H9 (cell line): ENCODE data around the gene ADGRF1. TPM values are rescaled to one million over a fixed set of nuclear protein-coding genes. Genes with fewer than 3 reads are reported as not detected.

ENCODE experiments used
- DNase-seq: peaks from one replicate; pipeline ENCODE4 v3.0.0-alpha.2; 2017
- H2AFZ ChIP-seq: one replicate; pipeline ENCODE4 v1.6.1; 2013; ENCODE audit warnings: mild to moderate bottlenecking, low read length, control low read depth, moderate library complexity
- H2AK5ac ChIP-seq: 2 replicates; pipeline ENCODE4 v1.6.1; 2013; ENCODE audit warnings: low read length, control low read depth, mixed read lengths; ENCODE audit not compliant: insufficient read length
- H2BK120ac ChIP-seq: one replicate; pipeline ENCODE4 v1.6.1; 2013; ENCODE audit warnings: low read depth, mild to moderate bottlenecking, low read length, control low read depth, inconsistent platforms; ENCODE audit not compliant: poor library complexity, severe bottlenecking
- H2BK12ac ChIP-seq: 2 replicates; pipeline ENCODE4 v1.6.1; 2013; ENCODE audit warnings: low read length, control low read depth, mixed read lengths, low read depth; ENCODE audit not compliant: insufficient read length
- H2BK15ac ChIP-seq: 2 replicates; pipeline ENCODE4 v1.6.1; 2013; ENCODE audit warnings: low read depth, low read length, control low read depth
- H2BK20ac ChIP-seq: one replicate; pipeline ENCODE4 v1.6.1; 2013; ENCODE audit warnings: low read depth, mild to moderate bottlenecking, low read length, control low read depth, inconsistent platforms; ENCODE audit not compliant: poor library complexity, severe bottlenecking
- H2BK5ac ChIP-seq: 2 replicates; pipeline ENCODE4 v1.6.1; 2013; ENCODE audit warnings: low read length, control low read depth, mixed read lengths; ENCODE audit not compliant: insufficient read length
- H3K14ac ChIP-seq: 2 replicates; pipeline ENCODE4 v1.6.1; 2013; ENCODE audit warnings: low read length, control low read depth; ENCODE audit not compliant: insufficient read depth
- H3K18ac ChIP-seq: 2 replicates; pipeline ENCODE4 v1.6.1; 2013; ENCODE audit warnings: low read depth, mild to moderate bottlenecking, mixed read lengths, low read length, control low read depth; ENCODE audit not compliant: insufficient read length
- H3K23ac ChIP-seq: 2 replicates; pipeline ENCODE4 v1.6.1; 2013; ENCODE audit warnings: low read length, control low read depth, mixed read lengths, low read depth; ENCODE audit not compliant: insufficient read length
- H3K23me2 ChIP-seq: 2 replicates; pipeline ENCODE4 v1.6.1; 2013; ENCODE audit warnings: low read depth, mild to moderate bottlenecking, mixed read lengths, low read length, control low read depth; ENCODE audit not compliant: insufficient read length, poor library complexity, severe bottlenecking
- H3K27ac ChIP-seq: 2 replicates; pipeline ENCODE4 v1.5.1; 2013; ENCODE audit warnings: low read length, control low read depth, mixed read lengths, low read depth; ENCODE audit not compliant: insufficient read length
- H3K27me3 ChIP-seq: 2 replicates; pipeline ENCODE4 v1.6.1; 2013; ENCODE audit warnings: low read length, control low read depth, inconsistent platforms; ENCODE audit not compliant: insufficient read depth
- H3K4ac ChIP-seq: 2 replicates; pipeline ENCODE4 v1.6.1; 2013; ENCODE audit warnings: low read depth, mild to moderate bottlenecking, control low read depth, inconsistent platforms, low read length, moderate library complexity
- H3K4me1 ChIP-seq: 2 replicates; pipeline ENCODE4 v1.6.1; 2013; ENCODE audit warnings: low read length, control low read depth, inconsistent platforms; ENCODE audit not compliant: insufficient read depth
- H3K4me2 ChIP-seq: 2 replicates; pipeline ENCODE4 v1.6.1; 2013; ENCODE audit warnings: low read length, control low read depth, mixed read lengths; ENCODE audit not compliant: insufficient read length, insufficient read depth
- H3K56ac ChIP-seq: 2 replicates; pipeline ENCODE4 v1.6.1; 2013; ENCODE audit warnings: low read depth, mild to moderate bottlenecking, mixed read lengths, low read length, control low read depth; ENCODE audit not compliant: insufficient read length
- H3K79me1 ChIP-seq: 2 replicates; pipeline ENCODE4 v1.6.1; 2013; ENCODE audit warnings: low read depth, mild to moderate bottlenecking, moderate library complexity, low read length, control low read depth, inconsistent platforms; ENCODE audit not compliant: insufficient read depth, poor library complexity, severe bottlenecking
- H3K79me2 ChIP-seq: 2 replicates; pipeline ENCODE4 v1.6.1; 2013; ENCODE audit warnings: low read length, control low read depth, inconsistent platforms; ENCODE audit not compliant: insufficient read depth
- H3K9ac ChIP-seq: 2 replicates; pipeline ENCODE4 v1.6.1; 2013; ENCODE audit warnings: low read length, control low read depth, mixed read lengths; ENCODE audit not compliant: insufficient read length; ENCODE audit errors: extremely low read depth
- H3K9me3 ChIP-seq: one replicate; pipeline ENCODE4 v1.6.1; 2013; ENCODE audit warnings: low read depth, low read length, inconsistent platforms; ENCODE audit not compliant: control insufficient read depth
- H3T11ph ChIP-seq: one replicate; pipeline ENCODE4 v1.6.1; 2013; ENCODE audit warnings: mild to moderate bottlenecking, low read length, control low read depth, inconsistent platforms
- H4K20me1 ChIP-seq: one replicate; pipeline ENCODE4 v1.6.1; 2013; ENCODE audit not compliant: control insufficient read depth, insufficient read length, insufficient read depth
- H4K5ac ChIP-seq: 2 replicates; pipeline ENCODE4 v1.6.1; 2013; ENCODE audit warnings: low read depth, mild to moderate bottlenecking, mixed read lengths, low read length, control low read depth; ENCODE audit not compliant: insufficient read length
- H4K8ac ChIP-seq: replicated peaks from 2 replicates; pipeline ENCODE4 v1.6.1; 2013; ENCODE audit warnings: low read length, control low read depth, mixed read lengths, low read depth; ENCODE audit not compliant: insufficient read length
- H4K91ac ChIP-seq: 2 replicates; pipeline ENCODE4 v1.6.1; 2013; ENCODE audit warnings: low read depth, mild to moderate bottlenecking, moderate library complexity, mixed read lengths, low read length, control low read depth; ENCODE audit not compliant: insufficient read length
- H3K27ac Mint-ChIP-seq, 3 experiments: 2 replicates in 2 of 3; 3 replicates in 1 of 3; pipeline ENCODE4 v1.8.0; 2020 to 2021; ENCODE audit warnings: mixed read lengths in 3 of 3, mild to moderate bottlenecking in 1 of 3, moderate library complexity in 1 of 3
- H3K27me3 Mint-ChIP-seq: 2 replicates; pipeline ENCODE4 v1.8.0; 2021; ENCODE audit warnings: low read depth, mild to moderate bottlenecking, moderate library complexity, mixed read lengths
- H3K36me3 Mint-ChIP-seq, 3 experiments: 2 replicates in 2 of 3; 3 replicates in 1 of 3; pipeline ENCODE4 v1.8.0; 2020 to 2021; ENCODE audit warnings: low read depth in 3 of 3, mixed read lengths in 3 of 3; ENCODE audit not compliant: insufficient read depth in 1 of 3
- H3K4me1 Mint-ChIP-seq, 2 experiments: 2 replicates each; pipeline ENCODE4 v1.8.0; 2020; ENCODE audit warnings: mixed read lengths in 2 of 2
- H3K4me3 Mint-ChIP-seq, 2 experiments: 2 replicates in 1 of 2; 3 replicates in 1 of 2; pipeline ENCODE4 v1.8.0; 2020 to 2021; ENCODE audit warnings: mild to moderate bottlenecking in 2 of 2, mixed read lengths in 2 of 2, moderate library complexity in 1 of 2
- H3K9me3 Mint-ChIP-seq, 2 experiments: 2 replicates in 1 of 2; 3 replicates in 1 of 2; pipeline ENCODE4 v1.8.0; 2020; ENCODE audit warnings: mild to moderate bottlenecking in 2 of 2, mixed read lengths in 2 of 2, moderate library complexity in 1 of 2
- CTCF ChIP-seq: fragments of 200-600 bp; sonication (generic); conservative IDR thresholded peaks from 3 replicates; pipeline ENCODE4 v1.8.0; 2021; ENCODE audit warnings: antibody characterized with exemption, mild to moderate bottlenecking
- WGBS: extraction: QIAGEN DNeasy Blood & Tissue Kit; methylation state at CpG from one replicate; pipeline ENCODE4 v1.1.7; 2013; ENCODE audit warnings: missing lambda C conversion rate, low lambda C conversion rate, mixed read lengths; ENCODE audit not compliant: insufficient read length; ENCODE audit errors: extremely low coverage; 5-methylcytosine and 5-hydroxymethylcytosine counted together
- total RNA-seq: library from RNA; stranded (reverse); gene quantifications from 2 replicates; pipeline ENCODE4 v1.2.1, GENCODE V29; 2021

ADGRF1 gene
- total RNA-seq, 1 experiment from 2014 or later: not detected

DNA sequence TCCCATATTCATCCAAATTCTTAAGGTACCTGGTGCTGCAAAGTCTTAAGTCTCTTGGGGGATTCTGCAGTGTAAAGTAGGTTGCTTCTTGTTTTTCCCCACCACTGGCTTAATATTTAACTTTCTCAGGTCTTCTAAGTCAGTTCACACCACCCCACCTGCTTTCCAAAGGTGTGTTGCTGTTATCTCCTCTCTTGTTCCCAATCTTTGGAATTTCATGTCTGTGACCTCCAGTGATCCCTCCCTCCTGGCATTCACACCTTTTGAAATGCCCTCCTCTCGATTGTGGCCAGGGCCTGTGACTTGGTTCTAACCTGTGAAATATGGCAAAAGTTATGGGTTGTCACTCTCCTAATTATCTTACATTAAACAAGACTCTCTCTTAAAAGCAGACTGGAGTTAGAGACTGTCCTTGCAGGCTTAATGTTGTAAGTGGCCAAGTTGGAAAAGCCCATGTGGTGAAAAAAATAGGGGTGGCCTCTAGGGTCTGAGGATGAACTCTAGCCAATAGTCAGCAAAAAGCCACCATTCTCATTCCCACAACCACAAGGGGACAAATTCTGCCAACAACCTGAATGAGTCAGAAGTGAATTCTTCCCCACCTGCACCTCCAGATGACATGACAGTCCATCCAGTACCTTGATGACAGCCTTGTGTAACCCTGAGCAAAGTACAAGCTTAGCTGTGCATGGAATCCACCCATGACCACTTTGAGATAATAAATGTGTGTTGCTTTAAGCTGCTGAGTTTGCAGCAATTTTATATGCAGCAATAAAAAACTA is 45.1 kb downstream of the ADGRF1 start:
- no peaks in the 10 kb centered on the region for H3K4me1 Mint-ChIP-seq
- Histone ChIP-seq H3K4ac (no peak overlapping the region), H3T11ph (no peak overlapping the region), H2BK20ac (no peak overlapping the region), H3K9ac (no peak overlapping the region), H3K79me2 (no peaks in the 10 kb centered on the region), H4K8ac (no peak overlapping the region), H3K79me1 (no peaks in the 10 kb centered on the region), H4K20me1 (no peaks in the 10 kb centered on the region), H3K23me2 (no peaks in the 10 kb centered on the region), H3K27me3 (no peaks in the 10 kb centered on the region), H2AK5ac (no peak overlapping the region), H2AFZ (no peak overlapping the region), H3K18ac (no peak overlapping the region), H3K4me1 (no peaks in the 10 kb centered on the region), H3K27ac (no peak overlapping the region), H3K56ac (no peak overlapping the region), H4K5ac (no peak overlapping the region), H3K9me3 (no peaks in the 10 kb centered on the region), H2BK120ac (no peak overlapping the region), H3K23ac (no peak overlapping the region), H3K14ac (no peak overlapping the region), H2BK5ac (no peak overlapping the region), H2BK12ac (no peak overlapping the region), H2BK15ac (no peak overlapping the region), H4K91ac (no peak overlapping the region), H3K4me2 (no peak overlapping the region)
- DNase-seq: no peak
- no peak overlapping the region for H3K4me3 Mint-ChIP-seq
- no peak overlapping the region for H3K27ac Mint-ChIP-seq
- no peak for TF ChIP-seq CTCF
- no CpG with 5 or more reads among the region's 1 CpG for WGBS
- no peaks in the 10 kb centered on the region for H3K36me3 Mint-ChIP-seq
- H3K27me3 Mint-ChIP-seq: no peaks in the 10 kb centered on the region; the same call in 1 of the 2 replicates
- no peaks in the 10 kb centered on the region for H3K9me3 Mint-ChIP-seq
